ENCODE measurements around the gene IL15. TPM values are rescaled to one million over a fixed set of nuclear protein-coding genes. Genes with fewer than 3 reads are reported as not detected.

Gene IL15
- total RNA-seq, 2 donors from 2014 or later = 2.7 to 4.9 TPM

GRCh38 chr4:141711211-141711610, 74.8 kb downstream of the IL15 start:
- TF ChIP-seq CTCF (IDR thresholded peaks at IDR 0.05) = peak; percentile 48

GRCh38 chr4:141713185-141713584, 76.8 kb downstream of the IL15 start:
- Histone ChIP-seq H3K27me3 (no peaks in the 10 kb centered on the region), H3K4me3 (no peak overlapping the region), H3K9ac (ENCODE audit: low read depth in 2 of 2, low read length in 2 of 2) (no peak overlapping the region), H3K4me1 (no peaks in the 10 kb centered on the region), H3K36me3 (no peaks in the 10 kb centered on the region), H3K9me3 (no peaks in the 10 kb centered on the region), H3K27ac (no peak overlapping the region)
- TF ChIP-seq CTCF (IDR thresholded peaks at IDR 0.05) = no peak
- DNase-seq = no peak
- intact Hi-C loops (cut with DNase I) = no loop called here

More at GRCh38 chr4:141711211-141711610, 74.8 kb downstream of the IL15 start:
- Histone ChIP-seq H3K9ac (ENCODE audit: low read depth in 2 of 2, low read length in 2 of 2) (no peak overlapping the region), H3K4me1 (no peaks in the 10 kb centered on the region), H3K27me3 (no peaks in the 10 kb centered on the region), H3K36me3 (no peaks in the 10 kb centered on the region), H3K4me3 (no peak overlapping the region), H3K27ac (no peak overlapping the region), H3K9me3 (no peaks in the 10 kb centered on the region)
- intact Hi-C loops (cut with DNase I) = loop anchor here (2.0 kb wide), 1 partner anchor 366 kb away; no protein-coding TSS in a partner anchor
- no peak for DNase-seq

- Histone ChIP-seq H3K36me3 (no peaks in the 10 kb centered on the region), H3K9ac (ENCODE audit: low read depth in 2 of 2, low read length in 2 of 2) (no peak overlapping the region), H3K4me1 (no peaks in the 10 kb centered on the region), H3K9me3 (no peaks in the 10 kb centered on the region), H3K4me3 (no peak overlapping the region), H3K27me3 (no peaks in the 10 kb centered on the region), H3K27ac (no peak overlapping the region)
- no peak for TF ChIP-seq CTCF (IDR thresholded peaks at IDR 0.05)
- intact Hi-C loops (cut with DNase I) = no loop called here
- no peak for DNase-seq
These were observed 77.5 kb downstream of the IL15 start for GRCh38 chr4:141713771-141714445.

GRCh38 chr4:141719585-141719984, 83.2 kb downstream of the IL15 start:
- intact Hi-C loops (cut with DNase I) = no loop called here
- no peaks in the 10 kb centered on the region for H3K36me3 ChIP-seq
- no peak for TF ChIP-seq CTCF (IDR thresholded peaks at IDR 0.05)
- no peaks in the 10 kb centered on the region for H3K9me3 ChIP-seq
- DNase-seq = no peak
- no peaks in the 10 kb centered on the region for H3K4me1 ChIP-seq
- H3K27ac ChIP-seq = no peak overlapping the region
- H3K4me3 ChIP-seq = no peak overlapping the region
- H3K9ac ChIP-seq (ENCODE audit: low read depth in 2 of 2, low read length in 2 of 2) = no peak overlapping the region
- H3K27me3 ChIP-seq = no peaks in the 10 kb centered on the region

- Histone ChIP-seq H3K9ac (ENCODE audit: low read depth in 2 of 2, low read length in 2 of 2) (no peak overlapping the region), H3K4me3 (no peak overlapping the region), H3K4me1 (no peaks in the 10 kb centered on the region), H3K27ac (no peak overlapping the region), H3K27me3 (no peaks in the 10 kb centered on the region), H3K9me3 (no peaks in the 10 kb centered on the region), H3K36me3 (no peaks in the 10 kb centered on the region)
- intact Hi-C loops (cut with DNase I) = no loop called here
- no peak for TF ChIP-seq CTCF (IDR thresholded peaks at IDR 0.05)
- no peak for DNase-seq
These were observed 84.8 kb downstream of the IL15 start for GRCh38 chr4:141721174-141721573.
